OCI-LY7 (cell line): ENCODE results near the gene ACTL8. TPM values are rescaled to one million over a fixed set of nuclear protein-coding genes. Genes with fewer than 3 reads are reported as not detected.

Experiments
- BruUV-seq: library from RNA; stranded (reverse); fragments of 400-500 nt; replicated peaks from 2 replicates; lab custom pipeline; 2021; lab: Mats Ljungman, UMichigan
- CTCF ChIA-PET: fragments of 300-600 bp; sonication (Branson Sonifier 250); formaldehyde crosslinking; loops from one replicate; lab custom pipeline; 2022; ENCODE audit warnings: antibody characterized with exemption; ENCODE audit not compliant: unreplicated experiment; lab: Charles Lee
- POLR2A ChIA-PET: fragments of 300-600 bp; sonication (Branson Sonifier 250); formaldehyde crosslinking; loops from one replicate; lab custom pipeline; 2022; ENCODE audit warnings: antibody characterized with exemption; lab: Charles Lee
- DNase-seq: peaks from one replicate; pipeline ENCODE4 v3.0.0-alpha.2; 2015; ENCODE audit warnings: low spot score
- H2AFZ ChIP-seq: fragments of 200-600 bp; sonication (generic), shearing (Covaris generic); 2 replicates; pipeline ENCODE4 v1.6.1; 2014; ENCODE audit warnings: mild to moderate bottlenecking, antibody characterized with exemption, low read length, moderate library complexity
- H3K27ac ChIP-seq: fragments of 200-600 bp; sonication (generic); 2 replicates; pipeline ENCODE4 v1.5.1; 2014; ENCODE audit warnings: mixed run types, low read depth, mild to moderate bottlenecking, moderate library complexity, low read length, inconsistent platforms; ENCODE audit not compliant: poor library complexity, severe bottlenecking
- H3K36me3 ChIP-seq: fragments of 200-600 bp; sonication (generic); 2 replicates; pipeline ENCODE4 v1.6.1; 2014; ENCODE audit warnings: mild to moderate bottlenecking, antibody characterized with exemption, low read length, moderate library complexity, mixed read lengths; ENCODE audit not compliant: insufficient read depth
- H3K4me1 ChIP-seq: fragments of 200-600 bp; sonication (generic); 2 replicates; pipeline ENCODE4 v1.5.1; 2014; ENCODE audit warnings: mild to moderate bottlenecking, low read length; ENCODE audit not compliant: insufficient read depth, poor library complexity, severe bottlenecking
- H3K4me2 ChIP-seq: fragments of 200-600 bp; sonication (generic); 2 replicates; pipeline ENCODE4 v1.6.1; 2014; ENCODE audit warnings: mild to moderate bottlenecking, low read length
- H3K4me3 ChIP-seq: fragments of 200-600 bp; sonication (generic); 2 replicates; pipeline ENCODE4 v1.5.1; 2014; ENCODE audit warnings: mild to moderate bottlenecking, low read depth, low read length; ENCODE audit not compliant: poor library complexity, severe bottlenecking
- H3K79me2 ChIP-seq: fragments of 200-600 bp; sonication (generic); 2 replicates; pipeline ENCODE4 v1.6.1; 2016; ENCODE audit warnings: low read depth, mild to moderate bottlenecking, low read length, moderate library complexity, mixed read lengths; ENCODE audit not compliant: insufficient read depth
- H3K9me2 ChIP-seq: fragments of 200-600 bp; sonication (generic); 2 replicates; pipeline ENCODE4 v1.6.1; 2016; ENCODE audit warnings: mild to moderate bottlenecking, low read length, mixed read lengths; ENCODE audit not compliant: insufficient read depth
- H3K9me3 ChIP-seq: fragments of 200-600 bp; sonication (generic); 2 replicates; pipeline ENCODE4 v1.6.1; 2014; ENCODE audit warnings: mild to moderate bottlenecking, mixed run types, low read length, mixed read lengths
- H4K20me1 ChIP-seq: fragments of 200-600 bp; sonication (generic); 2 replicates; pipeline ENCODE4 v1.6.1; 2014; ENCODE audit warnings: mild to moderate bottlenecking, antibody characterized with exemption, low read length, moderate library complexity, mixed read lengths; ENCODE audit not compliant: insufficient read depth
- CTCF ChIP-seq: fragments of 200-600 bp; sonication (generic); conservative IDR thresholded peaks from 2 replicates; pipeline ENCODE4 v1.5.1; 2014; ENCODE audit warnings: mild to moderate bottlenecking, antibody characterized with exemption, low read length, moderate library complexity, mixed read lengths
- EZH2phosphoT487 ChIP-seq: fragments of 200-600 bp; sonication (generic); IDR thresholded peaks from 2 replicates; pipeline ENCODE4 v1.6.1; 2018; ENCODE audit warnings: low read depth, borderline replicate concordance, mild to moderate bottlenecking, mixed run types, antibody characterized with exemption, low read length, moderate library complexity, mixed read lengths
- intact Hi-C: fragments of 100-400 bp; cut with micrococcal nuclease; formaldehyde crosslinking; loops from one replicate; pipeline ENCODE4 v1.10.0; 2022; ENCODE audit not compliant: unreplicated experiment
- total RNA-seq, 2 experiments: library from RNA; depleted of rRNA in 1 of 2; stranded (reverse); fragments of >200 nt in 1 of 2; shearing (Covaris generic) in 1 of 2; gene quantifications; 2 replicates each; pipeline ENCODE4 v1.2.3, GENCODE V29; 2014 to 2022

The ACTL8 gene
- total RNA-seq, 2 experiments from 2014 or later, result not detected

GRCh38 chr1:17774452-17774851, 19.3 kb downstream of the ACTL8 start:
- no peaks in the 10 kb centered on the region for H4K20me1 ChIP-seq
- H3K9me2 ChIP-seq, result no peaks in the 10 kb centered on the region
- no peak overlapping the region for H3K27ac ChIP-seq
- H3K9me3 ChIP-seq, result no peaks in the 10 kb centered on the region
- ChIA-PET POLR2A (no interaction called here), CTCF (no interaction called here)
- TF ChIP-seq CTCF, result no peak
- no peaks in the 10 kb centered on the region for H3K36me3 ChIP-seq
- no peaks in the 10 kb centered on the region for H3K79me2 ChIP-seq
- H3K4me2 ChIP-seq, result no peak overlapping the region
- no peak for DNase-seq
- BruUV-seq, result no TSS peak
- no peaks in the 10 kb centered on the region for H3K4me1 ChIP-seq
- intact Hi-C loops, result no loop called here
- no peak overlapping the region for H2AFZ ChIP-seq
- H3K4me3 ChIP-seq, result no peak overlapping the region

GRCh38 chr1:17775796-17776195, 20.7 kb downstream of the ACTL8 start:
- H3K9me3 ChIP-seq, result no peaks in the 10 kb centered on the region
- intact Hi-C loops, result no loop called here
- H3K4me1 ChIP-seq, result no peaks in the 10 kb centered on the region
- H3K79me2 ChIP-seq, result no peaks in the 10 kb centered on the region
- no TSS peak for BruUV-seq
- H3K4me2 ChIP-seq, result no peak overlapping the region
- H3K9me2 ChIP-seq, result no peaks in the 10 kb centered on the region
- no peaks in the 10 kb centered on the region for H3K36me3 ChIP-seq
- POLR2A ChIA-PET, result no interaction called here
- TF ChIP-seq EZH2phosphoT487 (no peak), CTCF (no peak)
- H3K4me3 ChIP-seq, result no peak overlapping the region
- H3K27ac ChIP-seq, result no peak overlapping the region
- no peak overlapping the region for H2AFZ ChIP-seq
- DNase-seq, result no peak
- no peaks in the 10 kb centered on the region for H4K20me1 ChIP-seq
- CTCF ChIA-PET, result no interaction called here

GRCh38 chr1:17776426-17776825, 21.3 kb downstream of the ACTL8 start:
- no peak for DNase-seq
- no peak for TF ChIP-seq EZH2phosphoT487
- no peak for TF ChIP-seq CTCF
- no peaks in the 10 kb centered on the region for H4K20me1 ChIP-seq
- BruUV-seq, result no TSS peak
- H3K4me1 ChIP-seq, result no peaks in the 10 kb centered on the region
- H3K79me2 ChIP-seq, result no peaks in the 10 kb centered on the region
- no peak overlapping the region for H3K27ac ChIP-seq
- no peak overlapping the region for H3K4me3 ChIP-seq
- H3K36me3 ChIP-seq, result no peaks in the 10 kb centered on the region
- ChIA-PET POLR2A (no interaction called here), CTCF (no interaction called here)
- H3K9me3 ChIP-seq, result no peaks in the 10 kb centered on the region
- no peak overlapping the region for H2AFZ ChIP-seq
- no peaks in the 10 kb centered on the region for H3K9me2 ChIP-seq
- intact Hi-C loops, result no loop called here
- H3K4me2 ChIP-seq, result no peak overlapping the region
